NCI-H128 (cell line): ENCODE measurements around the gene SLC22A5.
"Not testable (repeated sequence)": the region's sequence is repeated elsewhere in the genome, so short reads cannot be mapped to it uniquely, and the experiment has no call there.

Source experiments
- DNase-seq: peaks from one replicate; lab custom pipeline; 2025; ENCODE audit not compliant: unreplicated experiment; lab: John Stamatoyannopoulos, UW

SLC22A5 gene

DNA sequence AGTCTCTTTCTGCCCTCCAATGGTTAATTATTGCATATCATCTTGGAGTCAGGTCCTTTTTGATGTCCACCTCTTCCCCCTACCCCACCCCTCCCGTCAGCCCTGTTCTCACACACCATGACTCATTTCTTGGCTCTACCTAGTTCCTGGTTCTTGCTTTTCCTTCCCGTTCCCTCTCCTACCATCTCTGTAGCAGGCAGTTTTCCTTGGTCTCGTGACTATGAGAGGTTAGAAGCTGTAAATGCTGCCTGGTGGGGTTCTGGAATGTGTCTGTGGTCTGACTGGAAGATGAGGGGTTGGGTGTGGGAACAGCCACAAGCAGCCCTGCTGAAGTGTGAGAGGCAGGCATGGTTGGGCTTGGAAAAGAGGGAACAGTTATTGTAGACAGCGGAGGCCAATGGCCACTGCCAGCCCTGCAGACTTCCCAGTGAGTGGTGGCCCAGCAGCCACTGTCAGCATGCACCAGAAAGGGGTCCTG, 18.2 kb downstream of the SLC22A5 start:
- no peak for DNase-seq

DNA sequence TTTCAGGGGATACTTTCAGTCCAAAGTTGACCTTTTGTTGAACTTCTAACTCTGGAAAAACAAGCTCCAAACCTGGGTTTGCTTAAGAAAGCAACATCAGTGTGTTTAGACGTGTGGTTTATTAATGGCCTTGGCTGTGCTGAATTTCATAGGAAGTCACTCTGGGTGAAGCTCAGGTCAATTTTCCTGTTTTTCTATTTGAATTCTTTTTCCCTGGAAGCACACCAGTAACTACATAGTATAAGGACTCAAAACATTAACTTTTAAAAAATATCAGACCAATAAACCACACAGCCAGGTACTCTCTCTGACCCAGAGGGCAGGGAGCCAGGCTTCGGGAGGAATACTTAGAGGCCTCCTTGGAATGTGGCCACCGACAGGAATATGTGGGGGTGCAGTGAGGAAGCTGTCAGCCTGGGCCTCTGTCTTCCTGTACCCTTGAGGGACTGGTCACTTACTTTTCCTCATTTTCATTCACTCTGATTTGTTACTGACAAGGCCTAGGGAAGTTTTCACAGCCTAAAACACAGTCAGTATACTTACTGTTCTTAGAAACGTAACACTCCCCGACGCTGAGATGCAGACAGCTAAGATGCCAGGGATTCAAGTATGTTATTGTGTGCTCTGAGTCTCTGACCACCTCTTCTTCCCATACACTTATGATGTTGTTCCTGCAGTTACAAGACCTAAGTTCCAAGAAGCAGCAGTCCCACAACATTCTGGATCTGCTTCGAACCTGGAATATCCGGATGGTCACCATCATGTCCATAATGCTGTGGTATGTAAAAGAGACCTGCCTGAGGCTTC, 18.9 kb downstream of the SLC22A5 start:
- no peak for DNase-seq

DNA sequence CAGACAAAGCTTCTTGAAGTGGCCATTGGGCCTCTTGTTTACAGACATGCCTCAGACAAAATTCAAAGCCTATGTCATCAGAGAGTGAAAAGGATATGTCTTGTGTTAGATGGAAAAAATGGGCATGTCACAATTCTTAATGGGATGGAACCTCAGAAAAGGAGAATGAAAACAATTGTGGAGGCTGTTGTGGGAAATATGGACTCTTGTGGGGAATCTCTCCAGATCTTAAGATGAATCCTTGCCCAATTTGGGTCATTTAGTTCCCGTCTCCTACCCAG, 19.5 kb downstream of the SLC22A5 start:
- no peak for DNase-seq

DNA sequence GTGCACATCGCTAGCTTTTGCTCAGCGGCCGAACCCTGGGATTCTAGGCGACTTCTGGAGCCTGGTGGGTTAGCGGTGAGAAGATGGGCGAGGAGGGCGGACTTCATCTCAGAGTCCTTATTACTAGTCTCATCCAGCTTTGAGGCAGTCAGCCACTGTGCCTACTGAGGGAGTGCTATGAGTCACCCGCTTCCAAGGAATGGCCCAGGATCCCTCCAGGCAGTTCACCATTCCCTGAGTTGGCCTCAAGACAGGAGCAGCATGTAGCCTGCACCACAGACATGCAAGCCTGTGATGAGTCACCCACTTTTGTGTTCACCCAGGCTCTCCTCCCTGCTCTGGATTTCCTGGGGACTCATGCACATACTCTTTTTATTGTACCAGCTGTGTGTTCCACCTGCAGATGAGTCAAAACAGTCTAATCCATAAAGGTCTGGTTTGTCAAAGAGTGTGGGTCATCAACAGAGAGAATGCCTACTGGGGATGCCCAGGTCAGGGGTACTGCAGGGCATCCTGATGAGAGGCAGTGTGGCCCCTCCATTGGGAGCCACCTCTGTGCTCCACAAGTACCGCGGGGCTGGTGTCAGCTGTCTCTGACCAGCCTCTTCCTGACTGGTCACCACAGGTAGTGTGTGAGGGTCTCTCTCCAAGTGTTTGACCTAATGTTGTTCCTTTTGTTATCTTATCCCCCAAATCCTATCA, 20.2 kb downstream of the SLC22A5 start:
- no peak for DNase-seq

DNA sequence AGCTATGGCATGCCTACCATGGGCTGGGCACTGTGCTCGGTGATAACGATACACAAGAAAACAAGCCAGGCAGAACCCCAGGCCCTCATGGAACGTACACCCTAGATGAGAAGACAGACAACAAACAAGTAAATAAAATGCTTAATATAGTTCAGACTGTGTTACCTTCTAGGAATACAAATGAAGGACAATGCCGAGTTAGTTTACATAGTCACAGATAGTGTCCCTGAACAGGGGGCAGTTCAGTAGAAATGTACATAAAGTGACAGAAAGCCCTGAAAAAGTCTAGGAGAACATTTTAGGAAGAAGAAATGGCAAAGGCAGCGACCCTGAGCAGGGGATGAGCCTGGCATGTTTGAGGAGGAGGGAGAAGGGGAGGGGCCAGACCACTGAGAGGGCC, 21.7 kb downstream of the SLC22A5 start:
- no peak for DNase-seq

DNA sequence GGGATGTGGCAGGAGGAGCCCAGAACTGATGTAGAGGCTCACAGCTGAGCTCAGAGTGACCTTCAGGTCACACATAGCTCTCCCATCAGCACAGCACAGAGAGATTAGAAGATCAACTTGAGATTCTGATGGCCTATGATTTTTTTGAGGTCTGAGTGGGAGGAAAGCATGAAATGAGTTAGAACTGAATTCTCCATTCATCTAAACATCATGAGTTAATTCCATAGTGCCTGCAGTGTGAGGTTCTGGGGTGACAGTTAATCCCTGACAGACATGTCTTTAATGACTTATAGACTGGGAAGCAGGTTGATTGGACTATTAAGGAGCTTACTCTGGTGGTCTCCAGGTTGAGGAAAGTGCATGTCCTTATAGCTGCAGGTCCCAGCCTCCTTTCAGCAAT, 22.4 kb downstream of the SLC22A5 start:
- no peak for DNase-seq

DNA sequence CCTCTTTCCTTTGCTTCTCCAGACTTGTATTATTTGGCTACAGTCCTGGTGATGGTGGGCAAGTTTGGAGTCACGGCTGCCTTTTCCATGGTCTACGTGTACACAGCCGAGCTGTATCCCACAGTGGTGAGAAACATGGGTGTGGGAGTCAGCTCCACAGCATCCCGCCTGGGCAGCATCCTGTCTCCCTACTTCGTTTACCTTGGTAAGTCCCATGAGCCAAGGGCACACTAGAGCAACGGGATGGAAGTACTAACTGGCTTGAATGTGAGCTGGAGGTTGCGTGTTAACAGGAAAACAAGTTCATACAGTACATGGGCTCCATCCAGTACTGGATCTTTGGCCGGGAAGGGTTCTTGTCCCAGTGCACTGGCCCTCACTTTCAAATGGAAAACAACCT, 22.9 kb downstream of the SLC22A5 start:
- no peak for DNase-seq

DNA sequence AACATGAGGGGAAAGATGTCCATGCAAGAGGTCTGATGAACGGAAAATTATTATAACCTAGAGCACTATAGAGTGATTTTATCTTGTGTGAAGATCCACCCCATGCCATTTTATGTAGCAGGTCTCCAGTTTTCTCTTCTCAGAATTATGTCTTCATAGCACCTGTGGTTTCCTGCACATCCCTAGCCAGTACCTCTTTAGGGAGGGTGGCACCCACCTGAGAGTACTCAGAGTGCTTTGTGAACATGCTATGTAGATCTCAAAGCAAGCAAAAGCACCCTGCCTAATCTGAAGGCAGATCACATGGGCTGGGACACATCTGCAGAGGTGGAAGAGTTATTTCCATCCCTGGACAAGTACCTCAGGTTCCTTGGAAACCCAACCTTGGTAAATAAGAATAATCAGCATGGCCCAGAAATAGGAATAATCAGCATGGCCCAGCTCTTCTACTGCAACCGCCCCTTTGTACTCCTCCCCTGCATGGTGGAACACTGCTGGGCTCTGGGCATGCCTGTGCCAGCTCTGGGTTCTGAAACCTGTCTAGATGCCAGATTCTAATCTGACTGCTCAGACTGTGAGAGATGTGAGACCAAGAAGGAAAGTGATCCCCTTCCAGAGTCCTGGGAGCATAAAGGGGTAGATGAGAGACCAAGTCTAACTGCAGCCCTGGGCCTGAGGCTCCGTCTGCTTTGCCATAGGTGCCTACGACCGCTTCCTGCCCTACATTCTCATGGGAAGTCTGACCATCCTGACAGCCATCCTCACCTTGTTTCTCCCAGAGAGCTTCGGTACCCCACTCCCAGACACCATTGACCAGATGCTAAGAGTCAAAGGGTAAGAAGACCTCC, 23.7 kb downstream of the SLC22A5 start:
- no peak for DNase-seq

DNA sequence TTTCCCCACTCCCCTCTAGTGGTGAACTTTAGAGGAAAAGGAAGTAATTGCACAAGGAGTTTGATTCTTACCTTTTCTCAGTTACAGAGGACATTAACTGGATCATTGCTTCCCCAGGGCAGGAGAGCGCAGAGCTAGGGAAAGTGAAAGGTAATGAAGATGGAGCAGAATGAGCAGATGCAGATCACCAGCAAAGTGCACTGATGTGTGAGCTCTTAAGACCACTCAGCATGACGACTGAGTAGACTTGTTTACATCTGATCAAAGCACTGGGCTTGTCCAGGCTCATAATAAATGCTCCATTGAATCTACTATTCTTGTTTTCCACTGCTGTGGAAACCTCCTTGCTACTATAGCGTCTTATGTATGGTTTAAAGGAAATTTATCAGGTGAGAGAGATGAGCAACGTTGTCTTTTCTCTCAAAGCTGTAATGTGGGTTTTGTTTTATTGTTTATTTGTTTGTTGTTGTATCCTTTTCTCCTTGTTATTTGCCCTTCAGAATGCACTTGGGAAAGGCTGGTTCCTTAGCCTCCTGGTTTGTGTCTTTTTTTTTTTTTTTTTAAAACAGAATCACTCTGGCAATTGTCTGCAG, 25.3 kb downstream of the SLC22A5 start:
- DNase-seq: peak; percentile 19

DNA sequence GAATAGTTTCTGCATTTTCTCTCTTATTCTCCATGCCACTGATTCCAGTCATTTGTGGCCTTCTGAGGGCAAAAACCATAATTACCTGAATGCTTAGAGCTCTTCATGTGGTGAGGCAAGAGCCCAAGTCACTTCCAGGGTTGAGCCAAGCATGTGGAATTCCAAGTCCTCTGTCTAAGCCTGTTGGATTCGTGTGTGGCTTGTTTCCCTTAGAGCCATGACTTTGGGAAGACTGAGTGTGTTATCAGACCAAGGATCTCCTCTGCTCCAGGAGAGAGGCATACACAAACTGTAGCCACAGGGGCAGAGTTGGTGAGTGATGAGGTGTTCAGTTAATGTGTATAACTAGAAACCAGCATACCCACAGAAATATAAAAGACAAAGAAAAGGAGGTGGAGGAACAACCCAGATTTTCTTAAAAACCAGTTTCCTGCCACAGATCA, 27.1 kb downstream of the SLC22A5 start:
- no peak for DNase-seq

DNA sequence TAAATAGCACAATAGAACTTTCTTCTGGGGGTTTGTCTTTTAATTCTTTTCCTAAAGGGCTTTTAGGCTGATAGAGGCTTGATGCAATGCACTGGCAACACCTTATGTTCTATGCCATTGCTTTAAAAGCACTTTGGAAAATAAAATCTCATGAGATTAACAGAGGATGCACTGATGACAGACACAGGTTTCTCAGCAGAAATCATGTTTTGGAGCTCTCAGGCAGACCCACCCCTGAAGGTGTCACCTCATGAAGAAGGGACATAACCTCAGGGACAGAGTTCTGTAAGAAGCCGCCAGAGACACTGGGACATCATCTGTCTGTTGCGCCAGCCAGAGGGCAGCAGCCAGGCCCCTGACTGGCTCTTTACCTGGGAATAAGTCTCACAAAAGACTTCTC, 27.7 kb downstream of the SLC22A5 start:
- DNase-seq: no peak

DNA sequence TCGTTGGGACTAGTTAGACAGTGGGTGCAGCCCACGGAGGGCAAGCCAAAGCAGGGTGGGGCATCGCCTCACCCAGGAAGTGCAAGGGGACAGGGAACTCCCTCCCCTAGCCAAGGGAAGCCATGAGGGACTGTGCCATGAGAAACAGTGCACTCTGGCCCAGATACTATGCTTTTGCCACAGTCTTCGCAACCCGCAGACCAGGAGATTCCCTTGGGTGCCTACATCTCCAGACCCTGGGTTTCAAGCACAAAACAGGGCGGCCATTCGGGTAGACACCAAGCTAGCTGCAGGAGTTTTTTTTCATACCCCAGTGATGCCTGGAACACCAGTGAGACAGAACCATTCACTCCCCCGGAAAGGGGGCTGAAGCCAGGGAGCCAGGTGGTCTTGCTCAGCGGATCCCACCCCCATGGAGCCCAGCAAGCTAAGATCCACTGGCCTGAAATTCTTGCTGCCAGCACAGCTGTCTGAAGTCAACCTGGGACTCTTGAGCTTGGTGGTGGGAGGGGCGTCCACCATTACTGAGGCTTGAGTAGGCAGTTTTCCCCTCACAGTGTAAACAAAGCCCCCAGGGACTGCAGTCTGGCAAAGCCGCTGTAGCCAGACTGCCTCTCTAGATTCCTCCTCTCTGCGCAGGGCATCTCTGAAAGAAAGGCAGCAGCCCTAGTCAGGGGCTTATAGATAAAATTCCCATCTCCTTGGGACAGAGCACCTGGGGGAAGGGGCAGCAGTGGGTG, 28.6 kb downstream of the SLC22A5 start:
- not testable (repeated sequence) for DNase-seq

DNA sequence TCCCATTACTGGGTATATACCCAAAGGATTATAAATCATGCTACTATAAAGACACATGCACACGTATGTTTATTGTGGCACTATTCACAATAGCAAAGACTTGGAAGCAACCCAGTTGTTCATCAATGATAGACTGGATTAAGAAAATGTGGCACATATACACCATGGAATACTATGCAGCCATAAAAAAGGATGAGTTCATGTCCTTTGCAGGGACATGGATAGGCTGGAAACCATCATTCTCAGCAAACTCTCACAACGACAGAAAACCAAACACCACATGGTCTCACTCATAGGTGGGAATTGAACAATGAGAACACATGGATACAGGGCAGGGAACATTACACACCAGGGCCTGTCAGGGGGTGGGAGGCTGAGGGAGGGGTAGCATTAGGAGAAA, 34.5 kb downstream of the SLC22A5 start:
- not testable (repeated sequence) for DNase-seq

DNA sequence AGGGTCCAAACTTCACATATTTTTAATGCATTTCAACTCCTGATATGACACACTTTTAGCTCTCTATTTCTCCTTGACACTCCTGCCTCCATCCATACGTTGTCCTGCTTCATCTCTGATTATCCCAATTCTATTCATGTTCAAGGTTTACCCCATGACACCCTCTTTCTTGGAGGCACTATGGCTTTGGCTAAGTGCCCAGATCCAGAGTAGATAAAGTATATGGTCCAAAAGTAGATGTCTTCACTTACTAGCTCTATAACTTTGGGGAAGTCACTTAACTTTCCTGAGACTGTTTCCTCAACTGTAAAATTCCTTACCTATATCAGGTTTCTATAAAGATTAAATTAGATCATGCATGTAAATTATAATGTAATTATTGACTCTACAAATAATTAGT, 36.1 kb downstream of the SLC22A5 start:
- DNase-seq: no peak

DNA sequence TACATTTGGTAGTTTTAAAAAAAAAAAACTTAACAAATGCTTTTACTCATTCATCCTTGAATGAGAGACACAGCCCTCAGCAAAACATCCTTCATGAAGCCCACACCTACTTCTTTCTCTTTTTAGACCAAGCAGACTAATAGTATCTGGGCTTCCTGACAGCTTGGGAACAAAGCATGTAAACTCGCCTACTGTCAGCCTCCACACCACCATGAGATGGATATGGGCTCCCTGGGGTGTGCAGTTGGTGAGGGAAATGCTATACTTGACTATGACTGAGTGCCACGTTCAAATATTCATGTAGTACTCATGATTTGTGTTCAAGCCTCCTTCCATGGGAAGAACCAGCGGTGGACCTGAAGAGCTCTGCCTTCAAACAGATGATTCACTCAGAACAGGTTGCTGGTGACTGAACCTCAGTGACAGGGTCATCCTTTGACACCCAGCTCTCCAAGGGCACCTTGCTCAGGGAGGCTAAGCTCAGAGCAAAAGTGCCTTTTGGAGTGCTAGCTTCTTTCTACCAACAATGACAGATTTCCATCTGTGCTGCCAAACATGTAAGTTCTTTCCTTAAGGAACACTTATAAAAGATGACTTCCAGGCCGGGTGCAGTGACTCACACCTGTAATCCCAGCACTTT, 36.8 kb downstream of the SLC22A5 start:
- DNase-seq: no peak

DNA sequence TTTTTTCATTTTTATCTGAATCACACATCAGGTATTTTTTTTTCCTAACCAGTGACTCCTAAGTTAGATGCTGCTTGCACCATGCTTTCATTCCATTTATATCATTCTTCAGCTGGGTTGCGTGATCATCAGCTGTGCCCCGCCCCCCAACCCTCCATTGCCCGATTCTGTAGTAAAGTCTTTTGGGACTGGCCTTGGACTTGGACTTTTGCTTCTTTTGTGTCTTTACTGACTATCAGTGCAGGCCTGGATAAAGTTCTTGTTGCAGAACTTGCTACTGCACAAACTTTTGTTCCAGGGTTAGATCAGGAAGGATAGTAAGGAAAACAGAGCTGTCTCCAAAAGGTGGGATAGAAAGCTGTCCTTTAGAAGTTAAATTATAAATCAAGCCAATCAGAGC, 38.5 kb downstream of the SLC22A5 start:
- no peak for DNase-seq

DNA sequence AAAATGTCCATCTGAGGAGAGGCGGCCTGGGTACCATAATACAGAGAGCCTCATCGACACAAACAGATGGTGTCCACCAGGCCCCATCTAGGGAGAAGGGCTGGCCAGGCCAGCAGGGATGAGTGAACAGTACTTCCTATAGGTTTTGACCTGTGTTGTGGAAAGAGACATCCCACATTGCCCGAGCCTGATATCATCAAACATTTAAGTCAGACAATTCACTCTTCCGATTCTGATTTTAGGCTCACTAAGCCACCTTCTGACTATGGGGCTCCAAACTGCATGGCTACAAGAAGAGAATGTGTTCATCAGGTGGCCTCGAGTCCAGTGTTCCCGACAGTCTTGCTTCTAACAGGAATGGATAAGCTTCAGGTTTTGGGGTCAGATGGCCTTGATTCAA, 38.9 kb downstream of the SLC22A5 start:
- no peak for DNase-seq

DNA sequence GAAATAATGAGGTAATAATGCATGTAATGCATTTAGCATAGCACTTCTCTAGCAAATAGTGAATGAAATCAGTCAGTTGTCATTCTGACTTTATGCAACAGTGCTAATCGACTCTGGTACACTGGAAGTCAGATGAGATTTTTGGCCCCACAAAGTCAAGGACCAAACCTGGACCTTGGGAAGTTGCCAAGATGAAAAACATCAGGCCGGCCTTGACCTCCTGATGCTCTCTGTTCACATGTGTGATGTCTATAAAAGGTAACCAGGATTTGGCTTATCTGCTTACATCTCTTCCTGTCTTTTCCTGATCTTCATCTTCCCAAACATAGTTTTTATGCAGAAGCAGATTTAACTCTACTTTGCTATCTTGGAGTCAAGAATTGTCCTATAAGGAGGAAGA, 39.5 kb downstream of the SLC22A5 start:
- no peak for DNase-seq

DNA sequence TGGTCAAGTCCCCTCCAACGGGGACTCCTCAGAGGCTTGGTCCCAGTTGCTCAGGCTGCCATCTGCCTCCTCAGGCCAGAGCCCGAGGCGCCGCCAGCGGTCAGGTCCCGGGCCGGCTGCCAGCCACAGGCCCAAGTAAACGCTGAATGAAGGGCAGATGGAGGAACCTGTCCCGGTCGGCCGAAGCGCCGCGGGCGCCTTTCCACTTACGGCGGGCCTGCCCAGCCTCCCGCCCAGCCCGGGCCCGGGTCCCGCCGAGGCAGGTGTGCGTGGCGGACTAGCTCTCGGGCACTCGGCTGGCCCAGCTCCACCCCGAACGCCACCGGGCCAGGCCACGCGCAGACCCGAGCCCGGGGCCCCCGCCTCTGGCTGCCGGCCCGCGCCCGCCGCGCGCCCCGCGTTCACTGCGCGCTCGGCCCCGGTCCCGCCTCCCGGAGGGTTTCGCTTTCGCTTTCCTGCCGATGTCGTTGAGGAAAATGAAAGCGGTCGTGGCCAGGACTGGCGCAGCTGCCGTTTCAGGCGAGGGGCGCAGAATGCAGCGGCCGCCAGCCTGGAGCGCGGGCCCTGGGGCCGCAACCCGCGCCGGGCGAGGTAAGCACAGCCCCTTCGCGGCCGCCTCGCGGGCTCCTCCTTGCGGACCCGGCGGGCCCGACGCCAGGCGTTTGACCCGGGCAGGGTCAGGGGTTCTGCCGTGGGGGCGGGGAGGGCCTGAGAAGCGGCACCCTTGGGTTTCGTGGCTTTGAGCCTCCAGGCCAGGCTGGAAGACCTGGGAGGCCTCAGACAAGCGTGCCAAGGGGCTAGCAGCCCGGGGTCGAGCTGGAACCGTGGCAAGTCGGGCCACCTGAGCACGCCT, 41.2 kb downstream of the SLC22A5 start:
- DNase-seq: peak; percentile 49
